HEK293T (cell line): ENCODE data around the gene SFT2D3.

Experiments used
- CTCF ChIA-PET: fragments of 350-600 bp; formaldehyde crosslinking; extraction: SDS; loops from one replicate; lab custom pipeline; 2021; ENCODE audit warnings: antibody characterized with exemption, inconsistent platforms; lab: Yijun Ruan, JAX
- POLR2A ChIA-PET: fragments of 350-600 bp; formaldehyde crosslinking; extraction: SDS; loops from one replicate; lab custom pipeline; 2020; ENCODE audit warnings: antibody characterized with exemption, inconsistent platforms; lab: Yijun Ruan, JAX
- DNase-seq: peaks from one replicate; pipeline ENCODE4 v3.0.0; 2012; ENCODE audit warnings: mixed read lengths; ENCODE audit errors: extremely low spot score
- ARNT ChIP-seq: fragments of 450-650 bp; IDR thresholded peaks from 2 replicates; pipeline ENCODE4 v1.6.1; 2017; ENCODE audit warnings: mild to moderate bottlenecking
- BHLHE40 ChIP-seq: fragments of 450-650 bp; IDR thresholded peaks from 2 replicates; pipeline ENCODE4 v1.6.1; 2016; ENCODE audit warnings: mild to moderate bottlenecking, moderate library complexity, borderline replicate concordance
- CTBP1 ChIP-seq: fragments of 450-650 bp; IDR thresholded peaks from 2 replicates; pipeline ENCODE4 v1.6.1; 2016; ENCODE audit warnings: borderline replicate concordance
- ELF4 ChIP-seq: fragments of 450-650 bp; IDR thresholded peaks from 2 replicates; pipeline ENCODE4 v1.6.1; 2017; ENCODE audit warnings: antibody characterized with exemption
- FOXA1 ChIP-seq: fragments of 450-650 bp; IDR thresholded peaks from 2 replicates; pipeline ENCODE4 v1.6.1; 2016; ENCODE audit warnings: mild to moderate bottlenecking
- FOXK2 ChIP-seq: fragments of 450-650 bp; IDR thresholded peaks from 2 replicates; pipeline ENCODE4 v1.6.1; 2016; ENCODE audit warnings: mild to moderate bottlenecking
- FOXM1 ChIP-seq: fragments of 450-650 bp; IDR thresholded peaks from 2 replicates; pipeline ENCODE4 v1.6.1; 2017; ENCODE audit warnings: mild to moderate bottlenecking, borderline replicate concordance
- HDGF ChIP-seq: fragments of 450-650 bp; IDR thresholded peaks from 2 replicates; pipeline ENCODE4 v1.6.1; 2017; ENCODE audit warnings: antibody characterized with exemption, borderline replicate concordance
- L3MBTL2 ChIP-seq: fragments of 450-650 bp; conservative IDR thresholded peaks from 2 replicates; pipeline ENCODE4 v1.6.1; 2016; ENCODE audit warnings: mild to moderate bottlenecking
- LEF1 ChIP-seq: fragments of 450-650 bp; IDR thresholded peaks from 2 replicates; pipeline ENCODE4 v1.6.1; 2017; ENCODE audit warnings: mild to moderate bottlenecking, borderline replicate concordance
- NFRKB ChIP-seq: fragments of 450-650 bp; IDR thresholded peaks from 2 replicates; pipeline ENCODE4 v1.6.1; 2016; ENCODE audit warnings: mild to moderate bottlenecking, moderate library complexity
- SP1 ChIP-seq: fragments of 450-650 bp; IDR thresholded peaks from 2 replicates; pipeline ENCODE4 v1.6.1; 2017
- SUZ12 ChIP-seq: fragments of 450-650 bp; IDR thresholded peaks from 2 replicates; pipeline ENCODE4 v1.6.1; 2016; ENCODE audit warnings: mild to moderate bottlenecking
- TARDBP ChIP-seq: fragments of 450-650 bp; IDR thresholded peaks from 2 replicates; pipeline ENCODE4 v1.6.1; 2016
- ZNF384 ChIP-seq: fragments of 450-650 bp; IDR thresholded peaks from 2 replicates; pipeline ENCODE4 v1.6.1; 2016
- TF ChIP-seq, protein P1 (sequence below): fragments of 450-650 bp; IDR thresholded peaks from 2 replicates; pipeline ENCODE4 v1.6.1; 2016

Gene SFT2D3

DNA sequence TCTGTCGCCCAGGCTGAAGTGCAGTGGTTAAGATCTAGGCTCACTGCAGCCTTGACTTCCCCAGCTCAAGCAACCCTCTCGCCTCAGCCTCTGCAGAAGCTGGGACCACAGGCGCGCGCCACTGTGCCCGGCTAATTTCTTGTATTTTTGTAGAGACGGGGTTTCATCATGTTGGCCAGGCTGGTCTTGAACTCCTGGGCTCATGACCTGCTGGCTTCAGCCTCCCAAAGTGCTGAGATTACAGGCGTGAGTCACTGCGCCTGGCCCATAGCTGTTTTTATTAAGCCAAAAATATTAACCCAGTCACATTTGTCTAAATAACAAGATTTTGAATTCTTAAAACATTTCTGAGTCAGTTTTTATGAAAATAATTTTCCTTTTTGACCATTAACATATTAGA, 6.3 kb upstream of the SFT2D3 start:
- no peak for TF ChIP-seq ELF4
- no peak for TF ChIP-seq BHLHE40
- TF ChIP-seq LEF1: no peak
- no peak for TF ChIP-seq FOXK2
- TF ChIP-seq SP1: no peak
- TF ChIP-seq SUZ12: no peak
- no peak for TF ChIP-seq FOXM1
- TF ChIP-seq HDGF: no peak
- no peak for TF ChIP-seq NFRKB
- no peak for DNase-seq
- POLR2A ChIA-PET: interaction anchor here (0.9 kb wide), 1 partner anchor 10 kb away, joined by 3 read pairs; no protein-coding TSS in a partner anchor
- CTCF ChIA-PET: no interaction called here

DNA sequence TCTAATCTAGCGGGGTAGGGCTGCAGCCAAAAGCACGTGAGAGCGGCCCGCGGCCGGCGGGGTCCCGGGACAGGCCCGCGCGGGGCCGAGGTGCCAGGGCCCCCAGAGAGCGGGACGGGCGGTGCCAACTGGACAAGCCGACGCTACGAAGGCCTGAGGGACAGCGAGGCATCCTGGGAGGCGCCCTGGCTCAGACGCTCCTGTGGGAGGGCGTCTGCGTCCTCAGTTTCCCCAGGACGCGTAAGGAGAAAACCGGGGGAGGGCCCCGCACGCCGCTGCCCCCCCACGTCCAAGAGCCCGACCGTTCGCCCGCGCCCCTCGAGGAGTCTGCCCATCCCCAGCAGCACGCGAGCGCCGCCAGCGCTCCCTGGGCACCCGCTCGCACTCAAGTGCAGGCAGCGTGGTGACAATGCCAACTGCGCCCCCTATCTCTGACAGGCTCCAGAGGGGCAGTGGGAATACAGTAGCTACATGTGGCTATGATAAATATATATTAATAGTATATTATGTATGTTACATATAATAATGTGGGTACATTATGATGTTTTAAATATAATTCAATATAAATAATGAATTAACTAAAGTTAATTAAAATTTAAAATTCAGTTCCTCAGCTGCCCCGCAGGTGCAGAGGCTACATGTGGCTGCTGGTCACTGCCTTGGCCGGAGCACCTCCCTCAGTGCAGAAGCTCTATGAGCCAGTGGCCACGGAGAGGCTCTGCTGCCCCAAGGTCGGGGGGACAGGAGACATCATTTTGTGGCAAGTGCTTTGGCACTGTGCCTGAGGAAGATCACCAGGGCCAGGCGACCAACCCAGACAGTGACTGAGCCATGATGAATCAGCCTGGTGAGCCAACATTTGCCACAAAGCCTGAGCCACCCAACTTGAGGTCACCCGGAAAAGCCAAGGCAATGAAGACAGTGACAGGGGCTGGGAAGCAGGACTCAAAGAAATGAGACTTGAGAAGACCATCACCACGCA, 5.5 kb upstream of the SFT2D3 start:
- ChIA-PET POLR2A (no interaction called here), CTCF (no interaction called here)
- TF ChIP-seq ELF4 (no peak), TARDBP (no peak), ARNT (no peak), FOXA1 (no peak), SUZ12 (no peak), FOXK2 (no peak), CTBP1 (no peak), BHLHE40 (no peak), ZNF384 (no peak), FOXM1 (no peak), LEF1 (no peak), NFRKB (no peak), L3MBTL2 (no peak), SP1 (no peak), HDGF (no peak)
- TF ChIP-seq, protein P1, sequence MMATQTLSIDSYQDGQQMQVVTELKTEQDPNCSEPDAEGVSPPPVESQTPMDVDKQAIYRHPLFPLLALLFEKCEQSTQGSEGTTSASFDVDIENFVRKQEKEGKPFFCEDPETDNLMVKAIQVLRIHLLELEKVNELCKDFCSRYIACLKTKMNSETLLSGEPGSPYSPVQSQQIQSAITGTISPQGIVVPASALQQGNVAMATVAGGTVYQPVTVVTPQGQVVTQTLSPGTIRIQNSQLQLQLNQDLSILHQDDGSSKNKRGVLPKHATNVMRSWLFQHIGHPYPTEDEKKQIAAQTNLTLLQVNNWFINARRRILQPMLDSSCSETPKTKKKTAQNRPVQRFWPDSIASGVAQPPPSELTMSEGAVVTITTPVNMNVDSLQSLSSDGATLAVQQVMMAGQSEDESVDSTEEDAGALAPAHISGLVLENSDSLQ: no peak
- DNase-seq: no peak

DNA sequence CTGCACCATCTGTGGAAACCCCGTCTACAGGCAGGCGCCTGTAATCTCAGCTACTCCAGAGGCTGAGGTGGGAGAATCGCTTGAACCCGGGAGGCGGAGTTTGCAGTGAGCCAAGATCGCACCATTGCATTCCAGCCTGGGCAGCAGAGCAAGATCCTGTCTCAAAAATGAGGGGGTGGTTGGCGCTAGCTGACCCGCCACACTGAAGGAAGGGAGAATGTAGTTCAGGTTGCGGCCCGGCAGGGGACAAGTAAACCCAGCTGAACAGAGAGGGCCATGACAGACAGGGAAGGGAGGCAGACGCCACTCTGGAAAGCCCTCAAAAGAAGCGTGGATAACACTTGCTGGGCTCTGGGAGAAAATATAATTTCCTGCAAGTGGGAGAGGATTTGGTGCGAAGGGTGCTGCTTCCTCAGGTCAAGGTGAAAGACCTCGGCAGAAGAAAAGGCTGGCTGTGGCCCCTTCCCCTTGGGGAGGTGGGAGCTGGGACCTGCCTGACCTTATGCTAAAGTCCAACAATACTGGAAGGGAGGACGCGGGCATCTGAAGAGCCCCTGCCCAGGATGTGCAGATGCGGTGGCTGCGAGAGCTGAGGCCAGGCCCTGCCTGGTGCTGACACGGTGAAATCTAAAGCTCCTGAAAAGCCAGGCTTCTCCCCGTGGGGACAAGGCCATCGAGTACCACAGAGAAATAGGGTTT, 3.7 kb upstream of the SFT2D3 start:
- TF ChIP-seq CTBP1: no peak
- TF ChIP-seq ARNT: no peak
- TF ChIP-seq NFRKB: no peak
- TF ChIP-seq SUZ12: no peak
- no peak for TF ChIP-seq ZNF384
- TF ChIP-seq BHLHE40: no peak
- no peak for TF ChIP-seq FOXM1
- TF ChIP-seq, protein P1: no peak
- TF ChIP-seq ELF4: no peak
- no peak for TF ChIP-seq HDGF
- TF ChIP-seq TARDBP: no peak
- TF ChIP-seq FOXK2: no peak
- no peak for TF ChIP-seq FOXA1
- TF ChIP-seq L3MBTL2: no peak
- no peak for TF ChIP-seq SP1
- TF ChIP-seq LEF1: no peak
- POLR2A ChIA-PET: no interaction called here
- DNase-seq: no peak
- CTCF ChIA-PET: no interaction called here

DNA sequence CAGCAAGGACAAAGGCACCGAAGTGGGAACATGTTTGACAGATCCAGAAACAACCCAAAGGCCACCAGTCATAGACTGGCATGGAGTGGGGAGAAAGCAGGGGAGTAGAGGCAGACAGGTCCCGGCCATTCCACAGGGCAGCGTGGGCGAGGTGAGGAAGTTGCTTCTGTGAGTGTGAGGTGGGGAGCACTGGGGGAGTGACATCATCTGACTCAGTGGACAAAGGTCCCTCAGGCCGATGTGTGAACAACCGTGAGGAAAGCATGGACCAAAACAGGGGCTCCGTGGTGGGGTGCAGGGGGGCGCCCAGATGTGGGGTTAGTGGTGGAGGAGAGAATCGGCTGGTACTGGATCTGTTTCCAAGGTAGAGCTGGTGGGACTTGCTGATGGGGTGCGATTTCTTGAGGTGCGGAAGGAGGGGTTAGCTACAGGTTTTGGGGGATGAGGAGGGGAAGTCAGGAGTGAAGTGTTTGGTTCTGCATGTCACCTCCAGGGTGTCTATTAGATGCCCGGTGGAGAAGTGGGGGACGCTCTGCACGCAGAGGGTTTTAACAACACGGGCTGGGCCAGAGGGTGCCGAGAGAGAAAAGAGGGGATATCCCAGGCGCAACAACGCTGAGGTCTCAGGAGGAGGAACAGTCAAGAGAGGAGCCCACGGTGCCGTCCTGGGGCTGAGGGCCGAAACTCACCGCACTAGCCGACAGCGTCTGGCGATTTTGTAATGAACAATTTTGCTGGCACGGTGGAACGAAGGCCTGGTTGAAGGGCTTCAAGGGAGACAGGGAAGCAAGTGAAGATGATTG, 2.5 kb upstream of the SFT2D3 start:
- ChIA-PET CTCF (no interaction called here), POLR2A (no interaction called here)
- no peak for DNase-seq
- TF ChIP-seq ARNT: no peak
- no peak for TF ChIP-seq BHLHE40
- TF ChIP-seq CTBP1: no peak
- no peak for TF ChIP-seq SP1
- no peak for TF ChIP-seq L3MBTL2
- TF ChIP-seq, protein P1: no peak
- TF ChIP-seq NFRKB: no peak
- TF ChIP-seq FOXA1: no peak
- TF ChIP-seq TARDBP: no peak
- TF ChIP-seq ZNF384: no peak
- no peak for TF ChIP-seq FOXM1
- no peak for TF ChIP-seq FOXK2
- no peak for TF ChIP-seq HDGF
- no peak for TF ChIP-seq LEF1
- TF ChIP-seq ELF4: no peak
